ENCODE measurements around the gene EHMT2. TPM values are rescaled to one million over a fixed set of nuclear protein-coding genes. Genes with fewer than 3 reads are reported as not detected.

Gene EHMT2
- total and polyA plus RNA-seq, 2 donors (not counting 1 experiment from before 2014, with no cell fraction given) = 22.0 to 60.1 TPM

DNA sequence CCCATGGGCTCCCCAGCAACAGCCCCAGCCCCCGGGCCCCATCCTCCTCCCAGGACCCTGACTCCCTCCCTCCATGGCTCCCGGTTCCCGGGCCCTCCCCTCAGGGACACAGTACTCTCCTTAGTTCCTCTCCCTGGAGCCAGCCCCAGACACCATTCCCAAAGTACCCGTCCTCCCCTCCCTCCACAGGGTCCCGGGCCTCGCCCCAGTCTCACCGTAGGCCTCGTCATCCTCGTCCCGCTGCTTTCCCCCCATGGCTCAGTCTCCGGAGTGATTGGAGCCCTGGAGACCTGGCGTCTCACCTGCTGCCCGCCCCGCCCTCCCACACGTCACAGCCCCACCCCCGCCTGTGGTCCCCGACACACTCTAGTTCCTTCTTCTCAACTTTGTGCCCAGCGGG, 18.8 kb downstream of the EHMT2 start, which contains the start of gene SLC44A4:
TSS of gene SLC44A4 (minus strand) at position 272 of the 400 bp plus-strand sequence. CDS start at position 255, 17 bp downstream.
- peaks cover 7% of the 10 kb centered on the region for H3K4me1 ChIP-seq (ENCODE audit: control insufficient read depth, extremely low read depth, insufficient read depth, low read length)
- H3K4me3 ChIP-seq (replicated peaks in 1 of 4; ENCODE audit: control extremely low read depth in 1 of 4, insufficient read depth in 1 of 4, low read depth in 3 of 4, low read length in 4 of 4) = no peak within 1 kb of the TSS
- H2AFZ ChIP-seq (ENCODE audit: low read length) = no peak within 1 kb of the TSS
- TF ChIP-seq EZH2 (IDR thresholded peaks at IDR 0.05; ENCODE audit: low read length, missing control alignments) = no peak
- TF ChIP-seq CTCF (conservative IDR thresholded peaks at IDR 0.05 in 1 of 2, IDR thresholded peaks at IDR 0.05 in 1 of 2; ENCODE audit: low read depth in 1 of 2, low read length in 2 of 2) = no peak
- H3K27ac ChIP-seq (ENCODE audit: insufficient read depth, low read length) = no peak within 1 kb of the TSS
- no peaks in the 10 kb centered on the region for H3K27me3 ChIP-seq (ENCODE audit: control insufficient read depth, insufficient read depth, low read length)
- H4K20me1 ChIP-seq (ENCODE audit: control insufficient read depth, extremely low read depth, insufficient read depth, low read length) = peaks cover 1% of the 10 kb centered on the region
- no peak for DNase-seq (ENCODE audit: low read depth in 2 of 2)
- no peak within 1 kb of the TSS for H3K4me2 ChIP-seq (ENCODE audit: extremely low read depth, insufficient read depth, low read length)
- no peak within 1 kb of the TSS for H3K9ac ChIP-seq (ENCODE audit: insufficient read depth, low read length)
- peaks cover 25% of the 10 kb centered on the region for H3K36me3 ChIP-seq (ENCODE audit: control insufficient read depth, insufficient read depth, low read length)
- no peaks in the 10 kb centered on the region for H3K9me3 ChIP-seq (ENCODE audit: control insufficient read depth, insufficient read depth, low read depth, low read length)
- no peaks in the 10 kb centered on the region for H3K79me2 ChIP-seq (ENCODE audit: control insufficient read depth, insufficient read depth, low read length)

DNA sequence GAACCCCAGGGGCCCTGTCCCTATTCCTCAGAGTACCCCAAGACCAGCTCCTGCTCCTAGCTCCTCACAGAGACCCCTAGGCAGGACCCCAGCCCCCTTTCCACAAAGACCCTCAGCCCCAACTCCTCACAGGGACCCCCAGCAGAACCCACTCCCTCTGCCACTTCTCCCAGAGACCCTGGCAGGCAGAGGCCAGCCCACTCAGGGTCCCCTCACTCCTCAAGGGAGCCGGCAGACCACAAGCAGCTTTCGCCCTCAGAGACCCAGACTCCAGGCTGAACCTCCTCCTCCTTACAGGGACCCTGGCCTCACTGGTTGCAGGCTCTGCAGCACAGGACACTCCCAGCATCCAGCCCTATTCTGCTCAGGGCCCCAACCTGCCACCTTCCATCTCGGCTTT, 19.3 kb downstream of the EHMT2 start:
- Histone ChIP-seq H3K27me3 (ENCODE audit: control insufficient read depth, insufficient read depth, low read length) (no peaks in the 10 kb centered on the region), H3K36me3 (ENCODE audit: control insufficient read depth, insufficient read depth, low read length) (peaks cover 21% of the 10 kb centered on the region), H3K9ac (ENCODE audit: insufficient read depth, low read length) (no peak overlapping the region), H3K4me2 (ENCODE audit: extremely low read depth, insufficient read depth, low read length) (no peak overlapping the region), H3K4me1 (ENCODE audit: control insufficient read depth, extremely low read depth, insufficient read depth, low read length) (peaks cover 7% of the 10 kb centered on the region), H3K27ac (ENCODE audit: insufficient read depth, low read length) (no peak overlapping the region), H3K9me3 (ENCODE audit: control insufficient read depth, insufficient read depth, low read depth, low read length) (no peaks in the 10 kb centered on the region), H4K20me1 (ENCODE audit: control insufficient read depth, extremely low read depth, insufficient read depth, low read length) (peaks cover 1% of the 10 kb centered on the region), H3K4me3 (replicated peaks in 1 of 4; ENCODE audit: control extremely low read depth in 1 of 4, insufficient read depth in 1 of 4, low read depth in 3 of 4, low read length in 4 of 4) (no peak overlapping the region), H3K79me2 (ENCODE audit: control insufficient read depth, insufficient read depth, low read length) (no peaks in the 10 kb centered on the region), H2AFZ (ENCODE audit: low read length) (no peak overlapping the region)
- no peak for TF ChIP-seq CTCF (conservative IDR thresholded peaks at IDR 0.05 in 1 of 2, IDR thresholded peaks at IDR 0.05 in 1 of 2; ENCODE audit: low read depth in 1 of 2, low read length in 2 of 2)
- TF ChIP-seq EZH2 (IDR thresholded peaks at IDR 0.05; ENCODE audit: low read length, missing control alignments) = no peak
- DNase-seq (ENCODE audit: low read depth in 2 of 2) = no peak

DNA sequence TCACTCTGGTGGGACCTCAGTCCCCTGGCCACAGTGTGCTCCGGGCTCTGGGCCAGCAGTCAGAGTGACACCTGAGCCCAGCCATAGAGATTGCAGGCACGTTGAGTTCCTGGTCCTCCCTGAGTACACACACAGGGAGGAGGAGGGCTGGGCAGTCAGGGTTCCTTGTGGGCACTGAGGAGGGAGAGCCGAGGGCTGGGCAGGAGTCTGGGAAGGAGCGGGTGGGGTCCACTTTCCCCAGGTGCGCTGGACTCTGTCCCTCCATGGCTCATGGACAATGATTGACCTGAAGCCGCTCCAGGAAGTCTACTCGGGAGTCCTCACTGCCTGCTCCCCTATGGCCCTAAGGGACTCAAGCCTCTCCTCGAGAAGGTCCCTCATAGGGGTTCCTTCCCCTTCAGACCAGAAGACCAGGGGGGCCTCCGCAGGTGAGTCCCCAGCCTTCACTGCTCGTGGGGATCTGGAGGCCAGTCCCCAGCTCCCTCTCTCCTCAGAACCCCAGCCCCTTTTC, 19.8 kb downstream of the EHMT2 start:
- Histone ChIP-seq H3K27me3 (ENCODE audit: control insufficient read depth, insufficient read depth, low read length) (no peaks in the 10 kb centered on the region), H3K36me3 (ENCODE audit: control insufficient read depth, insufficient read depth, low read length) (peaks cover 16% of the 10 kb centered on the region), H3K4me2 (ENCODE audit: extremely low read depth, insufficient read depth, low read length) (no peak overlapping the region), H3K27ac (ENCODE audit: insufficient read depth, low read length) (no peak overlapping the region), H2AFZ (ENCODE audit: low read length) (no peak overlapping the region), H3K4me3 (replicated peaks in 1 of 4; ENCODE audit: control extremely low read depth in 1 of 4, insufficient read depth in 1 of 4, low read depth in 3 of 4, low read length in 4 of 4) (no peak overlapping the region), H3K9me3 (ENCODE audit: control insufficient read depth, insufficient read depth, low read depth, low read length) (no peaks in the 10 kb centered on the region), H3K4me1 (ENCODE audit: control insufficient read depth, extremely low read depth, insufficient read depth, low read length) (peaks cover 6% of the 10 kb centered on the region), H3K79me2 (ENCODE audit: control insufficient read depth, insufficient read depth, low read length) (no peaks in the 10 kb centered on the region), H3K9ac (ENCODE audit: insufficient read depth, low read length) (no peak overlapping the region), H4K20me1 (ENCODE audit: control insufficient read depth, extremely low read depth, insufficient read depth, low read length) (peaks cover 1% of the 10 kb centered on the region)
- TF ChIP-seq CTCF (conservative IDR thresholded peaks at IDR 0.05 in 1 of 2, IDR thresholded peaks at IDR 0.05 in 1 of 2; ENCODE audit: low read depth in 1 of 2, low read length in 2 of 2) (no peak), EZH2 (IDR thresholded peaks at IDR 0.05; ENCODE audit: low read length, missing control alignments) (no peak)
- no peak for DNase-seq (ENCODE audit: low read depth in 2 of 2)
